HepG2 (cell line): ENCODE data around the gene MCAT. TPM values are rescaled to one million over a fixed set of nuclear protein-coding genes. Genes with fewer than 3 reads are reported as not detected.

Experiments
- CC2D1A ChIP-seq: sonication (generic); formaldehyde crosslinking; IDR thresholded peaks from 2 replicates; pipeline ENCODE4 v1.8.1; 2023; ENCODE audit warnings: mild to moderate bottlenecking, missing genetic modification reagents
- CEBPG ChIP-seq: IDR thresholded peaks from 2 replicates; pipeline ENCODE4 v1.6.1; 2016
- DMTF1 ChIP-seq: sonication (generic); formaldehyde crosslinking; IDR thresholded peaks from 2 replicates; pipeline ENCODE4 v1.4.0; 2020; ENCODE audit warnings: mild to moderate bottlenecking, missing genetic modification reagents
- DZIP1 ChIP-seq: sonication (generic); formaldehyde crosslinking; IDR thresholded peaks from 2 replicates; pipeline ENCODE4 v1.5.0; 2020; ENCODE audit warnings: mild to moderate bottlenecking, missing genetic modification reagents
- ELF1 ChIP-seq: sonication (generic); formaldehyde crosslinking; IDR thresholded peaks from 2 replicates; pipeline ENCODE4 v1.4.0; 2020; ENCODE audit warnings: missing genetic modification reagents
- JDP2 ChIP-seq: sonication (generic); formaldehyde crosslinking; IDR thresholded peaks from 2 replicates; pipeline ENCODE4 v1.8.1; 2022; ENCODE audit warnings: missing genetic modification reagents, borderline replicate concordance
- MAFK ChIP-seq, 2 experiments: IDR thresholded peaks in 1 of 2; conservative IDR thresholded peaks in 1 of 2; 2 replicates each; pipeline ENCODE4 v1.6.1; 2011; ENCODE audit warnings: improper control_type of control experiment in 2 of 2, low read length in 2 of 2
- RAD21 ChIP-seq: fragments of 450-650 bp; formaldehyde crosslinking; IDR thresholded peaks from 2 replicates; pipeline ENCODE4 v1.5.0; 2020; ENCODE audit warnings: mild to moderate bottlenecking
- TCF7L2 ChIP-seq: IDR thresholded peaks from 2 replicates; pipeline ENCODE4 v1.6.1; 2011; ENCODE audit warnings: mild to moderate bottlenecking, low read depth, low read length, moderate library complexity
- THAP11 ChIP-seq: IDR thresholded peaks from 2 replicates; pipeline ENCODE4 v1.6.1; 2016; ENCODE audit warnings: missing biosample characterization, missing genetic modification reagents
- ZMAT5 ChIP-seq: sonication (generic); formaldehyde crosslinking; IDR thresholded peaks from 2 replicates; pipeline ENCODE4 v1.5.0; 2020; ENCODE audit warnings: mild to moderate bottlenecking, low read depth, missing genetic modification reagents, borderline replicate concordance
- ZNF138 ChIP-seq: sonication (generic); formaldehyde crosslinking; IDR thresholded peaks from 2 replicates; pipeline ENCODE4 v1.5.0; 2020; ENCODE audit warnings: mild to moderate bottlenecking, low read depth, missing genetic modification reagents
- ZNF260 ChIP-seq: sonication (generic); formaldehyde crosslinking; IDR thresholded peaks from 2 replicates; pipeline ENCODE4 v1.4.0; 2020; ENCODE audit warnings: missing genetic modification reagents, low read depth, mild to moderate bottlenecking, borderline replicate concordance
- ZNF562 ChIP-seq: sonication (generic); formaldehyde crosslinking; IDR thresholded peaks from 2 replicates; pipeline ENCODE4 v1.8.0; 2022; ENCODE audit warnings: missing genetic modification reagents, borderline replicate concordance
- polyA plus RNA-seq, 8 experiments: library from polyadenylated mRNA; depleted of rRNA in 3 of 8; stranded (reverse) in 7 of 8; unstranded in 1 of 8; fragments of >200 nt; fragmentation: Illumina TruSeq in 4 of 8; extraction: Trizol in 4 of 8; gene quantifications; 2 replicates each; pipeline versions ENCODE4 v1.2.1 to v1.2.3, GENCODE V29; 2011 to 2016; ENCODE audit warnings: low read depth in 4 of 8, missing spikeins in 1 of 8, mixed read lengths in 1 of 8; ENCODE audit not compliant: insufficient read depth in 1 of 8
- total RNA-seq, 5 experiments: library from RNA; depleted of rRNA; stranded (reverse); fragments of >200 nt; fragmentation: Illumina TruSeq; extraction: Trizol; gene quantifications; 2 replicates each; pipeline ENCODE4 v1.2.3, GENCODE V29; 2016; ENCODE audit warnings: low read depth in 1 of 5
- TF ChIP-seq, protein P1 (sequence below): sonication (generic); formaldehyde crosslinking; IDR thresholded peaks from 2 replicates; pipeline ENCODE4 v1.4.0; 2020; ENCODE audit warnings: missing genetic modification reagents; ENCODE audit errors: not compliant biosample characterization
- TF ChIP-seq, protein P2 (sequence below): sonication (generic); formaldehyde crosslinking; IDR thresholded peaks from 2 replicates; pipeline ENCODE4 v1.8.1; 2023; ENCODE audit warnings: mild to moderate bottlenecking, missing genetic modification reagents
- TF ChIP-seq, protein P3 (sequence below): sonication (generic); formaldehyde crosslinking; IDR thresholded peaks from 2 replicates; pipeline ENCODE4 v1.5.0; 2020; ENCODE audit warnings: missing genetic modification reagents
- TF ChIP-seq, protein P4 (sequence below): IDR thresholded peaks from 2 replicates; pipeline ENCODE4 v1.6.1; 2016; ENCODE audit warnings: low read depth, borderline replicate concordance

MCAT gene
- total and polyA plus RNA-seq, 2 of the 13 experiments (the other 11 are each of a cell fraction or from before 2014, with no cell fraction given): 9.3 to 16.7 TPM

GRCh38 chr22:43088984-43089717 lies 54.0 kb downstream of the MCAT start, which contains the start of gene TTLL1 (continued):
- TF ChIP-seq RAD21 (CRISPR knock-in tag): peak; percentile 37; the same call in 1 of the 2 replicates
- no peak for TF ChIP-seq MAFK (conservative IDR thresholded peaks at IDR 0.05 in 1 of 2, IDR thresholded peaks at IDR 0.05 in 1 of 2; ENCODE audit: low read length in 2 of 2)
- TF ChIP-seq, protein P1, sequence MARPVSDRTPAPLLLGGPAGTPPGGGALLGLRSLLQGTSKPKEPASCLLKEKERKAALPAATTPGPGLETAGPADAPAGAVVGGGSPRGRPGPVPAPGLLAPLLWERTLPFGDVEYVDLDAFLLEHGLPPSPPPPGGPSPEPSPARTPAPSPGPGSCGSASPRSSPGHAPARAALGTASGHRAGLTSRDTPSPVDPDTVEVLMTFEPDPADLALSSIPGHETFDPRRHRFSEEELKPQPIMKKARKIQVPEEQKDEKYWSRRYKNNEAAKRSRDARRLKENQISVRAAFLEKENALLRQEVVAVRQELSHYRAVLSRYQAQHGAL (CRISPR knock-in tag): no peak
- TF ChIP-seq THAP11: peak; percentile 92
- TF ChIP-seq CEBPG (CRISPR knock-in tag): peak; percentile 9; the same call in 1 of the 2 replicates
- no peak for TF ChIP-seq CC2D1A (CRISPR knock-in tag)
- TF ChIP-seq, protein P2, sequence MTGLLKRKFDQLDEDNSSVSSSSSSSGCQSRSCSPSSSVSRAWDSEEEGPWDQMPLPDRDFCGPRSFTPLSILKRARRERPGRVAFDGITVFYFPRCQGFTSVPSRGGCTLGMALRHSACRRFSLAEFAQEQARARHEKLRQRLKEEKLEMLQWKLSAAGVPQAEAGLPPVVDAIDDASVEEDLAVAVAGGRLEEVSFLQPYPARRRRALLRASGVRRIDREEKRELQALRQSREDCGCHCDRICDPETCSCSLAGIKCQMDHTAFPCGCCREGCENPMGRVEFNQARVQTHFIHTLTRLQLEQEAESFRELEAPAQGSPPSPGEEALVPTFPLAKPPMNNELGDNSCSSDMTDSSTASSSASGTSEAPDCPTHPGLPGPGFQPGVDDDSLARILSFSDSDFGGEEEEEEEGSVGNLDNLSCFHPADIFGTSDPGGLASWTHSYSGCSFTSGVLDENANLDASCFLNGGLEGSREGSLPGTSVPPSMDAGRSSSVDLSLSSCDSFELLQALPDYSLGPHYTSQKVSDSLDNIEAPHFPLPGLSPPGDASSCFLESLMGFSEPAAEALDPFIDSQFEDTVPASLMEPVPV (CRISPR knock-in tag): peak; percentile 72; the same call in 1 of the 2 replicates
- no peak for TF ChIP-seq ZNF260 (CRISPR knock-in tag)
- TF ChIP-seq, protein P3, sequence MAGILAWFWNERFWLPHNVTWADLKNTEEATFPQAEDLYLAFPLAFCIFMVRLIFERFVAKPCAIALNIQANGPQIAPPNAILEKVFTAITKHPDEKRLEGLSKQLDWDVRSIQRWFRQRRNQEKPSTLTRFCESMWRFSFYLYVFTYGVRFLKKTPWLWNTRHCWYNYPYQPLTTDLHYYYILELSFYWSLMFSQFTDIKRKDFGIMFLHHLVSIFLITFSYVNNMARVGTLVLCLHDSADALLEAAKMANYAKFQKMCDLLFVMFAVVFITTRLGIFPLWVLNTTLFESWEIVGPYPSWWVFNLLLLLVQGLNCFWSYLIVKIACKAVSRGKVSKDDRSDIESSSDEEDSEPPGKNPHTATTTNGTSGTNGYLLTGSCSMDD (CRISPR knock-in tag): no peak
- no peak for TF ChIP-seq ZNF138
- TF ChIP-seq DZIP1 (CRISPR knock-in tag): no peak
- TF ChIP-seq JDP2 (CRISPR knock-in tag): no peak
- no peak for TF ChIP-seq DMTF1 (CRISPR knock-in tag)
- TF ChIP-seq ZMAT5: no peak
- no peak for TF ChIP-seq ZNF562 (CRISPR knock-in tag)
- TF ChIP-seq TCF7L2: no peak
- TF ChIP-seq ELF1: peak; percentile 76
- TF ChIP-seq, protein P4, sequence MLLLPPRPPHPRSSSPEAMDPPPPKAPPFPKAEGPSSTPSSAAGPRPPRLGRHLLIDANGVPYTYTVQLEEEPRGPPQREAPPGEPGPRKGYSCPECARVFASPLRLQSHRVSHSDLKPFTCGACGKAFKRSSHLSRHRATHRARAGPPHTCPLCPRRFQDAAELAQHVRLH: peak; percentile 87; the same call in 1 of the 2 replicates
